IPS-20b (cell line): Measurements from ENCODE around the gene SPTBN1.

ENCODE experiments used
- H3K27ac ChIP-seq: one replicate; pipeline ENCODE4 v1.5.1; 2013; ENCODE audit warnings: low read length
- H3K27me3 ChIP-seq: 2 replicates; pipeline ENCODE4 v1.6.1; 2013; ENCODE audit warnings: mild to moderate bottlenecking, low read length, inconsistent platforms; ENCODE audit not compliant: insufficient read depth
- H3K36me3 ChIP-seq: 2 replicates; pipeline ENCODE4 v1.6.1; 2013; ENCODE audit warnings: low read depth, mild to moderate bottlenecking, inconsistent platforms, low read length, moderate library complexity; ENCODE audit not compliant: insufficient read depth
- H3K4me1 ChIP-seq: 2 replicates; pipeline ENCODE4 v1.6.1; 2013; ENCODE audit warnings: mild to moderate bottlenecking, control low read depth, inconsistent platforms, low read length, moderate library complexity; ENCODE audit not compliant: insufficient read depth
- H3K4me3 ChIP-seq: 2 replicates; pipeline ENCODE4 v1.5.1; 2013; ENCODE audit warnings: mild to moderate bottlenecking, low read length, inconsistent platforms
- H3K9ac ChIP-seq: 2 replicates; pipeline ENCODE4 v1.6.1; 2013; ENCODE audit warnings: low read depth, mild to moderate bottlenecking, inconsistent platforms, low read length, moderate library complexity
- H3K9me3 ChIP-seq: 2 replicates; pipeline ENCODE4 v1.6.1; 2013; ENCODE audit warnings: mild to moderate bottlenecking, low read depth, low read length, inconsistent platforms; ENCODE audit not compliant: insufficient read depth

SPTBN1 gene

GRCh38 chr2:54456612-54457322 lies 640 bp downstream of the SPTBN1 start:
- peaks cover 16% of the 10 kb centered on the region for H3K4me1 ChIP-seq
- H3K27me3 ChIP-seq = peaks cover 36% of the 10 kb centered on the region
- peak overlapping the region; percentile 92 for H3K4me3 ChIP-seq
- no peak overlapping the region for H3K27ac ChIP-seq
- H3K36me3 ChIP-seq = no peaks in the 10 kb centered on the region
- H3K9me3 ChIP-seq = no peaks in the 10 kb centered on the region
- H3K9ac ChIP-seq = peak overlapping the region; percentile 78; the same call in 1 of the 2 replicates

- peak overlapping the region; percentile 78; the same call in 1 of the 2 replicates for H3K9ac ChIP-seq
- peaks cover 16% of the 10 kb centered on the region for H3K4me1 ChIP-seq
- peak overlapping the region; percentile 92 for H3K4me3 ChIP-seq
- H3K36me3 ChIP-seq = no peaks in the 10 kb centered on the region
- peaks cover 36% of the 10 kb centered on the region for H3K27me3 ChIP-seq
- no peaks in the 10 kb centered on the region for H3K9me3 ChIP-seq
- no peak overlapping the region for H3K27ac ChIP-seq
Measured at GRCh38 chr2:54457323-54458023, 1.3 kb downstream of the SPTBN1 start.

GRCh38 chr2:54459037-54459441 lies 2.9 kb downstream of the SPTBN1 start:
- no peaks in the 10 kb centered on the region for H3K9me3 ChIP-seq
- peaks cover 16% of the 10 kb centered on the region for H3K4me1 ChIP-seq
- H3K27me3 ChIP-seq = peaks cover 36% of the 10 kb centered on the region
- no peak overlapping the region for H3K27ac ChIP-seq
- no peaks in the 10 kb centered on the region for H3K36me3 ChIP-seq
- H3K9ac ChIP-seq = no peak overlapping the region
- H3K4me3 ChIP-seq = no peak overlapping the region

DNA sequence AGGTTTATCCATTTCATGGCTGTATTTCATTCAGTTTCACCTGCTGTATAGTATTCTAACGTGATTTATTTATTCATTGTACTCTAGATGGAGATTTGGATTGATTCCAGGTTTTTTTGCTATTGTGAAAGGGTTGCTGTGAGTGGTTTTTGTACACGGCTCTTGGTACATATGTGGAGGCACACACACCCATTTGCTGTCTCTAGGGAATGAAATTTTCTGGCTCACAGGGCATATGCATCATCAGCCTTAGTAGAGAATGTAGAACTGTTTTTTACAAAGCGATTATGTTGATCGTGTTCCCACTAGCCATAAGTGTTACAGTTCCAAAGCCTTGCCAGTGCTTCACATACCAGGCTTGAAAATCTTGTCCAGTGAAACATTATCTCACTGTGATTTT lies 5.1 kb downstream of the SPTBN1 start:
- H3K9ac ChIP-seq = no peak overlapping the region
- H3K27ac ChIP-seq = no peak overlapping the region
- H3K4me3 ChIP-seq = no peak overlapping the region
- no peaks in the 10 kb centered on the region for H3K9me3 ChIP-seq
- no peaks in the 10 kb centered on the region for H3K36me3 ChIP-seq
- peaks cover 9% of the 10 kb centered on the region for H3K4me1 ChIP-seq
- H3K27me3 ChIP-seq = peaks cover 23% of the 10 kb centered on the region

- Histone ChIP-seq H3K9me3 (no peaks in the 10 kb centered on the region), H3K27me3 (peaks cover under 1% of the 10 kb centered on the region; the same call in 1 of the 2 replicates), H3K36me3 (no peaks in the 10 kb centered on the region), H3K9ac (no peak overlapping the region), H3K4me3 (no peak overlapping the region), H3K27ac (no peak overlapping the region), H3K4me1 (no peaks in the 10 kb centered on the region; the same call in 1 of the 2 replicates)
Measured at GRCh38 chr2:54464341-54464740, 8.2 kb downstream of the SPTBN1 start.

DNA sequence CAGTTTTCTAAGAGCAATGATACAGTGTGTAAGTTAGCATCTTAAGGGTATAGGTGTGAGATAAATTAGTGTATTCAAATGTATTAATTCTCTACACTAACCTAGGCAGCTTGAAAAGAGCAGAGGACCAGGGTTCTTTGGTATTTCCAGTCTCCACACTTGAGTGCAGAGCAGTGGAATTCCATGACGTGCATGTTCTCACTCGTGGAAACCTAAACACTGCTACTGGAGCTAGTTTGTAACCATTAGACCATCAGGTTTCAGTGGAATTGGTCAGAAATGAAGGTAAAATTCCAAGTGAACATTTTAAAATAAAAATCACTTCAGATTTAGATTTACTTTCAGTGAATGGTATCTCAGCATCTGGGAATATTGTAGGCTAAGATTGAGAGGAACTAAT lies 9.0 kb downstream of the SPTBN1 start:
- Histone ChIP-seq H3K9ac (no peak overlapping the region), H3K9me3 (no peaks in the 10 kb centered on the region), H3K4me1 (no peaks in the 10 kb centered on the region; the same call in none of the 2 replicates), H3K4me3 (no peak overlapping the region), H3K36me3 (no peaks in the 10 kb centered on the region), H3K27me3 (no peaks in the 10 kb centered on the region), H3K27ac (no peak overlapping the region)

DNA sequence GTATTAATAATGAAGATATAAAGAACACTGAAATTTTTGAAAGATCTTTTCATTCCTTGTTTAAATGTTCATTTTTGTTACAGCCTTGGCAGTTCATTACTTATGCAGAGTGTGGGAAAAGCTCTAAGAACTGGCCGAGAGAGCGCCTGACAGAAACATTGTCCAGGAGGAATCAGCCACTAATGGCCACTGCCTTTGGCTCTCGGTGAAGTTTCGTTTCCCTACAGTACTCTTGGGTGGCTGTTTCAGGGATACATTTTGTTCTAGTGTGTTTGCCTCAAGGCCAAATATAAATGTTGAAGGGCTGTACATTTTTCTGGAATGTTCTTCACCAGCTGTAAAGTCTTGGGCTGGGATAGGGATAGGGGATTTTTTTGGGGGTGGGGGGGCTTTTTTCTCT lies 10.7 kb downstream of the SPTBN1 start:
- H3K27ac ChIP-seq = no peak overlapping the region
- H3K27me3 ChIP-seq = no peaks in the 10 kb centered on the region
- no peaks in the 10 kb centered on the region for H3K9me3 ChIP-seq
- no peaks in the 10 kb centered on the region; the same call in none of the 2 replicates for H3K4me1 ChIP-seq
- H3K36me3 ChIP-seq = no peaks in the 10 kb centered on the region
- no peak overlapping the region for H3K4me3 ChIP-seq
- no peak overlapping the region for H3K9ac ChIP-seq

DNA sequence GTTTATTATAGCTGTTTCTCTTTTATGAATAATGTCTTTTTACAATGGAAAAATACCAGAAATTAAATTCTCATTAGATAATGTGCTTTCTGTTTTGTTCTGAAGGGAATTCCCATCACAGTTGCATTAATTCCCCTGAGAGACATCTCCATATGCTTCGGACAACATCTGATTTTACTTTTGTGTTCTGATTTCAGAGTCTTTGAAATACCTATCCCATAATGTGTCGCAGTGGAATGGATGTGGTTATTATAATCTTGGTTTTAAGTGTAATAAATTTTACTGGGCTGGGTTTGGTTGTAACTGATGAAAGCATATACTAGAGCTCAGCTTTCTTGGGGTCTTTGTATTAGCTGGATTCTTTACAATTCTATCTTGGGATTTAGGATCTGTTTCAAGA lies 12.5 kb downstream of the SPTBN1 start:
- Histone ChIP-seq H3K4me3 (no peak overlapping the region), H3K36me3 (no peaks in the 10 kb centered on the region), H3K27me3 (no peaks in the 10 kb centered on the region), H3K27ac (no peak overlapping the region), H3K9me3 (no peaks in the 10 kb centered on the region), H3K9ac (no peak overlapping the region), H3K4me1 (no peaks in the 10 kb centered on the region; the same call in none of the 2 replicates)

- H3K4me3 ChIP-seq = no peak overlapping the region
- no peaks in the 10 kb centered on the region for H3K27me3 ChIP-seq
- no peaks in the 10 kb centered on the region; the same call in none of the 2 replicates for H3K4me1 ChIP-seq
- H3K9me3 ChIP-seq = no peaks in the 10 kb centered on the region
- H3K36me3 ChIP-seq = no peaks in the 10 kb centered on the region
- H3K27ac ChIP-seq = no peak overlapping the region
- H3K9ac ChIP-seq = no peak overlapping the region
Measured at GRCh38 chr2:54469484-54470053, 13.4 kb downstream of the SPTBN1 start.

- Histone ChIP-seq H3K27ac (no peak overlapping the region), H3K9me3 (no peaks in the 10 kb centered on the region), H3K4me1 (no peaks in the 10 kb centered on the region; the same call in none of the 2 replicates), H3K4me3 (no peak overlapping the region), H3K36me3 (no peaks in the 10 kb centered on the region), H3K27me3 (no peaks in the 10 kb centered on the region), H3K9ac (no peak overlapping the region)
Measured at GRCh38 chr2:54470266-54470938, 14.3 kb downstream of the SPTBN1 start.

GRCh38 chr2:54471221-54471711 lies 15.1 kb downstream of the SPTBN1 start:
- no peak overlapping the region for H3K9ac ChIP-seq
- no peak overlapping the region for H3K4me3 ChIP-seq
- H3K9me3 ChIP-seq = no peaks in the 10 kb centered on the region
- H3K27me3 ChIP-seq = no peaks in the 10 kb centered on the region
- H3K27ac ChIP-seq = no peak overlapping the region
- H3K36me3 ChIP-seq = no peaks in the 10 kb centered on the region
- H3K4me1 ChIP-seq = no peaks in the 10 kb centered on the region; the same call in none of the 2 replicates
